DND-41 (cell line): ENCODE data around the gene GSTO1.

Experiments used
- ATAC-seq: fragments of 200-7000 bp; cut with Tn5 transposase; 3 replicates; pipeline ENCODE4 v1.9.1; 2021; ENCODE audit warnings: low read depth; ENCODE audit not compliant: insufficient read depth
- DNase-seq: peaks from one replicate; pipeline ENCODE4 v3.0.0-alpha.2; 2020
- H2AFZ ChIP-seq: 2 replicates; pipeline ENCODE4 v1.6.0; 2012; ENCODE audit warnings: low read depth, low read length
- H3K27ac ChIP-seq: 2 replicates; pipeline ENCODE4 v1.5.1; 2012; ENCODE audit warnings: low read length, inconsistent platforms
- H3K27me3 ChIP-seq: fragments of 200-600 bp; sonication (generic); 2 replicates; pipeline ENCODE4 v1.6.0; 2012; ENCODE audit warnings: low read length, mild to moderate bottlenecking, inconsistent platforms; ENCODE audit not compliant: insufficient read depth, poor library complexity
- H3K36me3 ChIP-seq: 2 replicates; pipeline ENCODE4 v1.5.1; 2012; ENCODE audit warnings: low read length, inconsistent platforms; ENCODE audit not compliant: insufficient read depth
- H3K4me1 ChIP-seq: 2 replicates; pipeline ENCODE4 v1.5.1; 2012; ENCODE audit warnings: mild to moderate bottlenecking, low read length; ENCODE audit not compliant: insufficient read depth
- H3K4me2 ChIP-seq: 2 replicates; pipeline ENCODE4 v1.6.0; 2012; ENCODE audit warnings: mild to moderate bottlenecking, moderate library complexity, low read length, inconsistent platforms; ENCODE audit not compliant: insufficient read depth
- H3K4me3 ChIP-seq, 2 experiments: fragments of 200-600 bp in 1 of 2; shearing (Covaris generic) in 1 of 2; 2 replicates each; pipeline ENCODE4 v1.5.1; 2012 to 2016; ENCODE audit warnings: inconsistent platforms in 2 of 2, low read length in 2 of 2, mild to moderate bottlenecking in 2 of 2, low read depth in 1 of 2, moderate library complexity in 1 of 2
- H3K79me2 ChIP-seq: 2 replicates; pipeline ENCODE4 v1.6.0; 2012; ENCODE audit warnings: low read length, inconsistent platforms; ENCODE audit not compliant: insufficient read depth
- H3K9ac ChIP-seq: 2 replicates; pipeline ENCODE4 v1.6.0; 2012; ENCODE audit warnings: low read depth, mild to moderate bottlenecking, inconsistent platforms, low read length, moderate library complexity
- H3K9me3 ChIP-seq: 2 replicates; pipeline ENCODE4 v1.5.1; 2012; ENCODE audit warnings: low read length, moderate library complexity, mild to moderate bottlenecking, inconsistent platforms; ENCODE audit not compliant: insufficient read depth, severe bottlenecking
- H4K20me1 ChIP-seq: 2 replicates; pipeline ENCODE4 v1.6.0; 2012; ENCODE audit warnings: low read length; ENCODE audit not compliant: insufficient read depth
- CTCF ChIP-seq: IDR thresholded peaks from 2 replicates; pipeline ENCODE4 v1.5.1; 2012; ENCODE audit warnings: borderline replicate concordance, low read length, moderate library complexity, mild to moderate bottlenecking; ENCODE audit not compliant: poor library complexity, severe bottlenecking; ENCODE audit errors: extremely low read depth
- EZH2 ChIP-seq: IDR thresholded peaks from 3 replicates; pipeline ENCODE4 v1.6.1; 2012; ENCODE audit warnings: borderline replicate concordance, low read depth, mild to moderate bottlenecking, moderate library complexity, low read length, inconsistent platforms; ENCODE audit not compliant: severe bottlenecking

The GSTO1 gene

GRCh38 chr10:104300002-104300735 lies 45.5 kb downstream of the GSTO1 start:
- Histone ChIP-seq H3K9ac (no peak overlapping the region), H3K36me3 (no peaks in the 10 kb centered on the region), H3K4me2 (no peak overlapping the region), H3K27me3 (peaks cover 18% of the 10 kb centered on the region), H3K79me2 (no peaks in the 10 kb centered on the region), H3K4me3 (no peak overlapping the region), H3K27ac (no peak overlapping the region), H3K4me1 (0 out of 2 replicates have a peak, but pooled peaks cover 2% of the 10 kb centered on the region), H2AFZ (no peak overlapping the region), H4K20me1 (no peaks in the 10 kb centered on the region), H3K9me3 (no peaks in the 10 kb centered on the region)
- TF ChIP-seq EZH2 (no peak), CTCF (no peak)
- no peak for DNase-seq
- ATAC-seq = 0 out of 3 replicates have a peak, but pooled peaks have one; percentile 11

- no peak overlapping the region for H2AFZ ChIP-seq
Measured at GRCh38 chr10:104300736-104301292, 46.1 kb downstream of the GSTO1 start.

GRCh38 chr10:104301907-104302690 lies 47.4 kb downstream of the GSTO1 start:
- no peak for TF ChIP-seq CTCF
- TF ChIP-seq EZH2 = no peak

More at GRCh38 chr10:104300736-104301292, 46.1 kb downstream of the GSTO1 start:
- Histone ChIP-seq H3K27ac (no peak overlapping the region), H3K4me3 (no peak overlapping the region), H3K79me2 (no peaks in the 10 kb centered on the region), H3K9me3 (no peaks in the 10 kb centered on the region), H3K4me1 (0 out of 2 replicates have a peak, but pooled peaks cover 2% of the 10 kb centered on the region), H3K4me2 (no peak overlapping the region), H3K27me3 (peaks cover 12% of the 10 kb centered on the region), H3K36me3 (no peaks in the 10 kb centered on the region), H4K20me1 (no peaks in the 10 kb centered on the region), H3K9ac (no peak overlapping the region)
- DNase-seq (no peak), ATAC-seq (peak; percentile 15; the same call in 1 of the 3 replicates)
- TF ChIP-seq CTCF (no peak), EZH2 (no peak)

More at GRCh38 chr10:104301907-104302690, 47.4 kb downstream of the GSTO1 start:
- no peak overlapping the region for H3K9ac ChIP-seq
- no peak overlapping the region for H2AFZ ChIP-seq
- no peak overlapping the region for H3K27ac ChIP-seq
- H3K4me3 ChIP-seq = no peak overlapping the region
- H3K4me1 ChIP-seq = 0 out of 2 replicates have a peak, but pooled peaks cover 2% of the 10 kb centered on the region
- peaks cover 5% of the 10 kb centered on the region for H4K20me1 ChIP-seq
- no peak for DNase-seq
- H3K4me2 ChIP-seq = no peak overlapping the region
- H3K79me2 ChIP-seq = no peaks in the 10 kb centered on the region
- H3K9me3 ChIP-seq = no peaks in the 10 kb centered on the region
- peaks cover 11% of the 10 kb centered on the region for H3K27me3 ChIP-seq
- no peaks in the 10 kb centered on the region for H3K36me3 ChIP-seq
- ATAC-seq = no peak
